Body of pancreas (tissue), 4 donors: Measurements from ENCODE around the gene MED27.

ENCODE experiments used
- CTCF ChIP-seq, 7 experiments: fragments of 450-650 bp in 4 of 7; fragments of 200-600 bp in 3 of 7; sonication (generic) in 3 of 7; IDR thresholded peaks; one replicate each; pipeline ENCODE4 v1.5.1; 2016 to 2019; ENCODE audit warnings: antibody characterized with exemption in 7 of 7
- POLR2A ChIP-seq, 3 donors: fragments of 450-650 bp; IDR thresholded peaks; one replicate each; pipeline ENCODE4 v1.6.1; 2016; ENCODE audit warnings: antibody characterized with exemption in 3 of 3, mild to moderate bottlenecking in 2 of 3

GRCh38 chr9:131870156-131870555 is 209.5 kb downstream of the MED27 start:
- TF ChIP-seq POLR2A (IDR thresholded peaks at IDR 0.05) = no peak
- no peak for TF ChIP-seq CTCF (IDR thresholded peaks at IDR 0.05)
